ENCODE data around the gene PJA2.
"Not testable (repeated sequence)": the region's sequence is repeated elsewhere in the genome, so short reads cannot be mapped to it uniquely, and the experiment has no call there.

The PJA2 gene

GRCh38 chr5:109291090-109291489 lies 118.7 kb downstream of the PJA2 start:
- no peaks in the 10 kb centered on the region for H3K9me3 ChIP-seq (ENCODE audit: control insufficient read depth, insufficient read depth, low read length)
- no peak overlapping the region for H3K27ac ChIP-seq (ENCODE audit: low read length)
- no peaks in the 10 kb centered on the region for H3K36me3 ChIP-seq (ENCODE audit: control insufficient read depth, insufficient read depth, low read length)
- WGBS (ENCODE audit: insufficient coverage, insufficient read length): no CpG with 5 or more reads among the region's 6 CpGs
- no peaks in the 10 kb centered on the region for H3K4me1 ChIP-seq (ENCODE audit: control insufficient read depth, insufficient read depth, low read length)
- no peak for DNase-seq (ENCODE audit: low read depth, low spot score)
- no peak overlapping the region for H3K4me3 ChIP-seq (ENCODE audit: low read length)
- H3K27me3 ChIP-seq (ENCODE audit: control insufficient read depth, insufficient read depth, low read length): no peaks in the 10 kb centered on the region

GRCh38 chr5:109290231-109290630 lies 119.5 kb downstream of the PJA2 start:
- H3K27ac ChIP-seq (ENCODE audit: low read length): no peak overlapping the region
- WGBS (ENCODE audit: insufficient coverage, insufficient read length): no CpG with 5 or more reads among the region's 2 CpGs
- H3K36me3 ChIP-seq (ENCODE audit: control insufficient read depth, insufficient read depth, low read length): no peaks in the 10 kb centered on the region

GRCh38 chr5:109286628-109287027 lies 123.1 kb downstream of the PJA2 start:
- DNase-seq (ENCODE audit: low read depth, low spot score): not testable (repeated sequence)
- no CpG with 5 or more reads among the region's 4 CpGs for WGBS (ENCODE audit: insufficient coverage, insufficient read length)

More at GRCh38 chr5:109290231-109290630, 119.5 kb downstream of the PJA2 start:
- H3K27me3 ChIP-seq (ENCODE audit: control insufficient read depth, insufficient read depth, low read length): no peaks in the 10 kb centered on the region
- H3K4me1 ChIP-seq (ENCODE audit: control insufficient read depth, insufficient read depth, low read length): no peaks in the 10 kb centered on the region
- no peaks in the 10 kb centered on the region for H3K9me3 ChIP-seq (ENCODE audit: control insufficient read depth, insufficient read depth, low read length)
- no peak overlapping the region for H3K4me3 ChIP-seq (ENCODE audit: low read length)
- no peak for DNase-seq (ENCODE audit: low read depth, low spot score)

More at GRCh38 chr5:109286628-109287027, 123.1 kb downstream of the PJA2 start:
- not testable (repeated sequence) for H3K27me3 ChIP-seq (ENCODE audit: control insufficient read depth, insufficient read depth, low read length); H3K4me1 ChIP-seq (ENCODE audit: control insufficient read depth, insufficient read depth, low read length); H3K36me3 ChIP-seq (ENCODE audit: control insufficient read depth, insufficient read depth, low read length); H3K4me3 ChIP-seq (ENCODE audit: low read length); H3K9me3 ChIP-seq (ENCODE audit: control insufficient read depth, insufficient read depth, low read length); H3K27ac ChIP-seq (ENCODE audit: low read length)

Measured in iPS DF 6.9 (cell line).